Measurements from ENCODE around the gene MAP4K2. TPM values are rescaled to one million over a fixed set of nuclear protein-coding genes. Genes with fewer than 3 reads are reported as not detected.

Gene MAP4K2
- total RNA-seq, 1 donor from 2014 or later = 2.6 TPM

DNA sequence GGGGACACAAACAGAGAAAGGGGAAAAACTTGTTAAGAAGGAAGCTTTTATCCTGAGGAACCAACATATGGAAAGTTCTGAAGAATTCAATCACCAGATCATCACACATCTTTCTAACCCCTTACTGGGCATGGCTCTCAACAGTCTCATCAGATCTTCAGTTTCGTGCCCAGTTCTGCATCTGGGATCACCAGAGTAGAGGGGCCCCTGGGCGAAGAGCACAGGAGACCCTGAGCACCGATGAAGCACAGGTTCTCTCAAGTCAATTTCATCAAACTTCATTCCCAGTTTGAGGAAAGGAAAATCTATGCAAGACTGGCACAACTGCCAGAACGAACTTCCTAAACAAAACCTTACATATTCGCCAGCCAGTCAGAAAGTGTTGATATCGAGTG lies 34.7 kb downstream of the MAP4K2 start:
- DNase-seq (ENCODE audit: low spot score) = no peak

GRCh38 chr11:64767344-64768299 lies 35.4 kb downstream of the MAP4K2 start:
- DNase-seq (ENCODE audit: low spot score) = peak; percentile 58

GRCh38 chr11:64766881-64767280 lies 36.1 kb downstream of the MAP4K2 start:
- no peak for DNase-seq (ENCODE audit: low spot score)

- no peak for DNase-seq (ENCODE audit: low spot score)
Measured at GRCh38 chr11:64765851-64766665, 37.0 kb downstream of the MAP4K2 start.

- no peak for DNase-seq (ENCODE audit: low spot score)
Measured at GRCh38 chr11:64765291-64765850, 37.6 kb downstream of the MAP4K2 start.

GRCh38 chr11:64764753-64765152 lies 38.3 kb downstream of the MAP4K2 start:
- no peak for DNase-seq (ENCODE audit: low spot score)

DNA sequence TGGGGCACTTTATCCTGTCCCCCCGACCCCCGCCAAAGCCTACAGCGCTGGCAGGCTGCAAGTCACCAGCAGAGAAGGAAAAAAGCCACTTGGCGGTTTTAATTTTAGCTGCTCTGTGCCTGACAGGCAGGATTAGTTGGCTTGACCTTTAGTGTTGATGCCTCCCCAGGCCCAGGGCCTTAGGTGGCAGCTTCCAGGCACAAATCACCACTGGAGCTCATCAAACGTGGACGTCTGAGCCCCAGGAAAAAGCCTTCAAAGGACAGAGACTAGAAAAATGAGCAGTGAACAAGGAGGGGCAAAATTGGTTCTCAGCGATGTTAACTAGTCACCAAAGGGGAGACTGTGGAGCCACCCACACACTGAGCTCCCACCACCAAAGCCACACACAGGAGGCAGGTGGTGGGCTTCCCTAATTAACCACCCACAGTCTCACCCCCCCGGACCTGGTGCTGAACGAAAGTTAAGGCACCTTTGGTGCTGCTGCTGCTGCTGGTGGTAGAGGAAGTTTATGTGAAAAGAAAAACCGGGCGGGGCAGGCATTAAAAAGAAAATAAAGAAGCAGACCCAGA lies 38.9 kb downstream of the MAP4K2 start:
- DNase-seq (ENCODE audit: low spot score) = no peak

DNA sequence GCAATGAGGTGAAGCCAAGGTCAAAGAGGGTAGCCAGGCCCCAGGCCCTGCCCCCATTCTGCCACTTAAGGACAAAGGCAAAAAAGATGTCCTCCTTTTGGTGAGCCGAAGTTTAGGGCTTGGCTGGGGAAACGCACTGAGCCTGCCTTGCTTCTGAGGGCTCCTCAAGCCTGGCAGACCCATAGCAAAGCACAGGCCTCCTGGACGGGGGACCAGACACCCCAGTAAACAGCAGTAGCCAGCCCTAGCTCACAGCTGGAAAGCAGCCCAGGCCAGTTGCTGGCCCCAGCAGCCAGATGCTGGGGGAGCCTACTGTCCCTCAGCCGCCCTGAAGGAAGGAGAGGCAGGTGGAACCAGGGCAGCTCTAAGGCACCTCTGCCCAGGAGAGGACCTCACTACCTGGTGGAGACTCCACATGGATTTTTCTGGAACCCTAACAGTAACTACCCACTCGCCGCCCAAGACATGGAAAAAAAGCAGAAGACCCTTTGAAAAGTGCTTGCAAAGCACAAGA lies 39.4 kb downstream of the MAP4K2 start:
- DNase-seq (ENCODE audit: low spot score) = no peak

DNA sequence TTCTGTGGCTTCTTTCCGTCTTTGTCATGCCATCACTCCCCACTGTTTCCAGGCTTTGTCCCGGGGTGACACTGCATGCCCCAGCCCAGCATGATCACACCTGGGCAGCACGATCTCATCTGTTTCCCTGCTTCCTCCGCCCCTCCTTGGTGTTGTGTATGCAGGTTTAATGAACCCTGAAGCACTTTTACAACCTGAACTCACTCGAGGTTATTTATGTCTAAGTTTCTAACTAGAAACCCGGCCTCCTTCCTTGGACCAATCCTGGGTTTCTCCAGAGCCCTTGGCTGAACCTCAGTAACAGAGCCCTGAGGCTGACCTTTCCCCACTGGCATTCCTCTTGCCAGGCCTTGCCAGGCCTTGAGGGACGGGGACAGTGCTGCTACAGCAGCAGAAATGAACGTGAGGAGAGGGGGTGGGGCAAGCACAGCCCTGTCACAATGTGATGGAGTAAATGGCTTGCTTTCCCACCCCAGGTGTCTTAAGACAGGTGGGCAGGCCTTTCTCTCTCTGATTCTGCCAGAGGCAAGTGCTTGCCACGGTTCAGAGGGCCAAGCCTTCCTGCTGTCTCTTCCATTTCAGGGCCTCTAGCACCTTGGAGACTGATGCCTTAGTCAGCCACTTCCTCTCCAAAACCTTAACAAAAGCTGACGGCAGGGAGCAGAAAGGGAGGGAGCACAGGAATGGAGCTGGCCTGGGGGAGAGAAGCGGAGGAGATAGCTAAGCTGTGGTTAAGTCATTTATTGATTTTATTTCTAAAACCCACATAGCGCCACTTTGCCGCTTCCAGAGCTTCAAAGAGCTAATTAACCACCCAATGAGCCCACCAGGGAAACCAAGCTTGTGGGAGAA lies 40.1 kb downstream of the MAP4K2 start:
- no peak for DNase-seq (ENCODE audit: low spot score)

- DNase-seq (ENCODE audit: low spot score) = no peak
Measured at GRCh38 chr11:64762277-64762673, 40.7 kb downstream of the MAP4K2 start.

DNA sequence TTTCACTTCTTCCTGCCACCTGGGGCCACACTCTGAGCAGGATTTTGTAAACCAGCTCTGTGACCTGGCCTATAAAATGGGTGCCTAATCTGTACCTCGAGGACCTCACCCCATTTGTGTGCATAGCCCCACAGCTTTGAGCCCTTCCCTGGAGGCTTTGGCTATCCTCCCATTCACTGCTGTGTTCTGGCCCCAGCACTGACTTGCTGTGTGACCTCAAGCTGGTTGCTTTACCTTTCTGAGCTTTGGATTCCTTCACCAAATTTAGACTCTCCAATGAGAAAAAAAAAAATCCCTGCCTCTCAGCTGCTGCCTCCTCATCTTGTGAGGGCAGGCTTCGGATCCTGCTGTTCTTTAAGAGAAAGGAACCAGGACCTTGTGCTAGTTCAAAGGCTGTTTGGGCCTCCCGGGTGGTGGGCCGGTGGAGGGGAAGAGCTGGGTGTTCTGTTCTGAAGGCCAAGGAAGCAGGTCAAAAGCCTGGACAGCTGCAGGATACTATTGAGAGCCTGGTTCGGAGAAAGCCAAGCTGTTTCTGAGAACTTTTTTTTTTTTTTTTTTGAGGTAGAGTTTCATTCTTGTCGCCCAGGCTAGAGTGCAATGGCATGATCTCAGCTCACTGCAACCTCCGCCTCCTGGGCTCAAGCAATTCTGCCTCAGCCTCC lies 42.1 kb downstream of the MAP4K2 start:
- no peak for DNase-seq (ENCODE audit: low spot score)

GRCh38 chr11:64759722-64760719 lies 43.0 kb downstream of the MAP4K2 start, which contains the start of gene PYGM:
Gene PYGM, minus strand, starts transcription at chr11:64759974. Its CDS starts 76 bp downstream, at chr11:64759898.
- DNase-seq (ENCODE audit: low spot score) = peak; percentile 94

GRCh38 chr11:64759131-64759721 lies 43.8 kb downstream of the MAP4K2 start:
- no peak for DNase-seq (ENCODE audit: low spot score)

DNA sequence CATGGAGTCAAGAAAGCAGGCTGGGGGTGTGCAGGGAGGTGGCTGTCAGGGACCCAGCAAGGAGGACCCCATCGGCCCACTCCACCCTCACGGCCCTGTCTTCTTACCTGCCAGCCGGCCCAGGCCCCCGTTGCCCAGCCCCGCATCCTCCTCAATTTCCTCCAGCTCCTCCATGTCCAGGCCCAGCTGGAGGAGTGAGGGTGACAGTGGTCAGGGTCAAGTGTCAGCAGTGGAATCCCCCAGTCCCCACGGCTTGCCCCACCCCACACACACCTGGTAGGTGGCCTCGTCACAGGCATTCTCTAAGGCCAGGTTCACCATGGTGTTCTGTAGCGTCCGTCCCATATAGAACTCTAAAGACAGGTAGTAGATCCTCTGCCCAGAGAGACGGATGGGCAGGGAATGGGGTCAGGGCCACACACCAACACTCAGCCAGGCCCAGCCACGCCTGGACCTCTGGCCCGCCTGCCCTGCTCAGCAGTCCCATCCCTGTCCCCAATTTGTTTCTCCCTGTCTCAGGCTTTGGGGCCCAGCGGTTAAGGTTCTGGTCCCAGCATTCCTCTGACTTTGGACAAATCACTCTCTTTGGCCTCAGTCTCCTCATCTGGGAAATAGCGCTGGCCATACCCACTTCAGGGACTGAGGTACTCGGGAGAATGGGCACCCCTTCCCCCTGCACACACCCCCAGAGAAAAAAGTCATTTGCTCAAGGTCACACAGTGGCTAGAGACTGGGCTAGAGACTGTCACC lies 44.5 kb downstream of the MAP4K2 start:
- no peak for DNase-seq (ENCODE audit: low spot score)

GRCh38 chr11:64757549-64758329 lies 45.3 kb downstream of the MAP4K2 start:
- no peak for DNase-seq (ENCODE audit: low spot score)

GRCh38 chr11:64755681-64756361 lies 47.2 kb downstream of the MAP4K2 start:
- DNase-seq (ENCODE audit: low spot score) = no peak
